ENCODE data around the gene CNTNAP4.

GRCh38 chr16:76265434-76266045, 11.7 kb upstream of the CNTNAP4 start:
- TF ChIP-seq, protein P1, sequence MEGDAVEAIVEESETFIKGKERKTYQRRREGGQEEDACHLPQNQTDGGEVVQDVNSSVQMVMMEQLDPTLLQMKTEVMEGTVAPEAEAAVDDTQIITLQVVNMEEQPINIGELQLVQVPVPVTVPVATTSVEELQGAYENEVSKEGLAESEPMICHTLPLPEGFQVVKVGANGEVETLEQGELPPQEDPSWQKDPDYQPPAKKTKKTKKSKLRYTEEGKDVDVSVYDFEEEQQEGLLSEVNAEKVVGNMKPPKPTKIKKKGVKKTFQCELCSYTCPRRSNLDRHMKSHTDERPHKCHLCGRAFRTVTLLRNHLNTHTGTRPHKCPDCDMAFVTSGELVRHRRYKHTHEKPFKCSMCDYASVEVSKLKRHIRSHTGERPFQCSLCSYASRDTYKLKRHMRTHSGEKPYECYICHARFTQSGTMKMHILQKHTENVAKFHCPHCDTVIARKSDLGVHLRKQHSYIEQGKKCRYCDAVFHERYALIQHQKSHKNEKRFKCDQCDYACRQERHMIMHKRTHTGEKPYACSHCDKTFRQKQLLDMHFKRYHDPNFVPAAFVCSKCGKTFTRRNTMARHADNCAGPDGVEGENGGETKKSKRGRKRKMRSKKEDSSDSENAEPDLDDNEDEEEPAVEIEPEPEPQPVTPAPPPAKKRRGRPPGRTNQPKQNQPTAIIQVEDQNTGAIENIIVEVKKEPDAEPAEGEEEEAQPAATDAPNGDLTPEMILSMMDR (IDR thresholded peaks at IDR 0.05; ENCODE audit: poor library complexity) = peak; percentile 21
- TF ChIP-seq EZH2 (IDR thresholded peaks at IDR 0.05; ENCODE audit: borderline replicate concordance) (no peak), EZH2phosphoT487 (IDR thresholded peaks at IDR 0.05; ENCODE audit: low read depth, severe bottlenecking, unreplicated experiment) (no peak)
